ENCODE data around the gene GMDS.
A peak's percentile ranks its signal among the peaks of the same experiment; 100 is the strongest.

Gene GMDS

GRCh38 chr6:1747003-1747402 lies 498.4 kb downstream of the GMDS start:
- TF ChIP-seq, protein P1, sequence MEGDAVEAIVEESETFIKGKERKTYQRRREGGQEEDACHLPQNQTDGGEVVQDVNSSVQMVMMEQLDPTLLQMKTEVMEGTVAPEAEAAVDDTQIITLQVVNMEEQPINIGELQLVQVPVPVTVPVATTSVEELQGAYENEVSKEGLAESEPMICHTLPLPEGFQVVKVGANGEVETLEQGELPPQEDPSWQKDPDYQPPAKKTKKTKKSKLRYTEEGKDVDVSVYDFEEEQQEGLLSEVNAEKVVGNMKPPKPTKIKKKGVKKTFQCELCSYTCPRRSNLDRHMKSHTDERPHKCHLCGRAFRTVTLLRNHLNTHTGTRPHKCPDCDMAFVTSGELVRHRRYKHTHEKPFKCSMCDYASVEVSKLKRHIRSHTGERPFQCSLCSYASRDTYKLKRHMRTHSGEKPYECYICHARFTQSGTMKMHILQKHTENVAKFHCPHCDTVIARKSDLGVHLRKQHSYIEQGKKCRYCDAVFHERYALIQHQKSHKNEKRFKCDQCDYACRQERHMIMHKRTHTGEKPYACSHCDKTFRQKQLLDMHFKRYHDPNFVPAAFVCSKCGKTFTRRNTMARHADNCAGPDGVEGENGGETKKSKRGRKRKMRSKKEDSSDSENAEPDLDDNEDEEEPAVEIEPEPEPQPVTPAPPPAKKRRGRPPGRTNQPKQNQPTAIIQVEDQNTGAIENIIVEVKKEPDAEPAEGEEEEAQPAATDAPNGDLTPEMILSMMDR (IDR thresholded peaks at IDR 0.05; ENCODE audit: extremely low read depth, missing control alignments) = no peak
- DNase-seq (ENCODE audit: low spot score) = no peak

- DNase-seq (ENCODE audit: low spot score) = no peak
- TF ChIP-seq, protein P1 (IDR thresholded peaks at IDR 0.05; ENCODE audit: extremely low read depth, missing control alignments) = no peak
Measured at GRCh38 chr6:1745814-1746213, 499.6 kb downstream of the GMDS start.

DNA sequence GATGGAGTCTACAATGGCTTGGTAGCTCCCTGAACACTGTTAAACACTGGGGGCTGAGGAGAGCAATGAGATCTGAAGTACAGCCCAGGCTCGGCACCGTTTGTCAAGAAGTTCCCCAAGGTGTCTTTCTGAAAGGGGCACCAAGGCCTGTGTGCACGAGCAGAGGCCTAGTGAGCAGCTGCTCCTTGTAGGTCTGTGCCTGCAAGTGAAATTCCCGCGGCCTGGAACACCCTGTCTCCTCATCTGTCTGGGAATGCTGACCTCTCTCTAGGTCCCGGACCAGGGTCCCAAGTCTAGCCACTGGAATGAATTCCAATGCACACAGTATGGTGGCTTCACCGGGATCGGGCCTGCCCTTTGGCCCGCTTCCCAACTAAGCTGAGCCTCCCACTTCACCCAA lies 500.9 kb downstream of the GMDS start:
- no peak for DNase-seq (ENCODE audit: low spot score)
- TF ChIP-seq, protein P1 (IDR thresholded peaks at IDR 0.05; ENCODE audit: extremely low read depth, missing control alignments) = no peak

DNA sequence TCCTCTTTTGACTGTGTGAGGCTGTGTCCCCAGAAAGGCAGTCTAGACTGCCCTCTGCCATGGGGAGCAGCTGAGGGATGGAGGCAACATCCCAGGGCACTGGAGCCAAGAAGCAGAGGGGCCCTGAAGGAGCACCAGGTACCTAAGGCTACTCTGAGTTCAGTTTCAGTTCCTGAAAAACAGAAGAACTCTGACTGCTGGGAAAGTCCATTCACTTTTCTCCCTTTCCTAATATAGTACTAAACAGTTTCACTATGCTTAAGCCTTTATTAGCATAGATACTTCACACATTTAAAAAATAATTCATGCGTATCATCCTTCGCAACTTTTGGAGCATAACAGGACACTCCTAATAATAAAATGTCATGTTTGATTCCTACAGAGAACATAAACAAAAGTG lies 505.7 kb downstream of the GMDS start:
- TF ChIP-seq, protein P1 (IDR thresholded peaks at IDR 0.05; ENCODE audit: extremely low read depth, missing control alignments) = no peak
- peak; percentile 81 for DNase-seq (ENCODE audit: low spot score)

- DNase-seq (ENCODE audit: low spot score) = peak; percentile 32
- TF ChIP-seq, protein P1 (IDR thresholded peaks at IDR 0.05; ENCODE audit: extremely low read depth, missing control alignments) = no peak
Measured at GRCh38 chr6:1739220-1739619, 506.2 kb downstream of the GMDS start.

DNA sequence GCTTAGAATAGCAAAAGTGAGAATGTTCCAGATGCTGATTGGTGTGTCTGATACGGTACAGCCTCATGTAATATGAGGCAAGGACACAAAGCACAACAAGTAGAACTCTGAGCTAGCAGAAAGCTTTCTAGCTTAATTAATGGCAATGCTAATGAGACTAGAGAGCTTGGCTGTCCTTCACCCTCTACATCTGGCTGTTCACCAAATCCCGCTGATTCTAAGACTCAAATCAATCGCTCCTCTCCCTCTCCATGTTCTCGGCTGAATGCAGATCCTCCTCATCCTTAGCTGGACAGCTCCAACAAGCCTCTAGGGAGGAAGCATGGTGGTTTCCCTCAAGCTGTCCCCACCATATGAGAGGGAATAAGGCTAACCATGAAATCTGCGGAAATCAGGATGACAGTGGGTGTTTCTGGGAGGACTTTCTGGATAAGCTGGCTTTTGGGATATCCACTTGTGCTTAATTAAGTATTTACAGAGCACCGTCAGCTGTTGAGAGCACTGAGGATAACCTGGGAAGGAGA lies 506.8 kb downstream of the GMDS start:
- DNase-seq (ENCODE audit: low spot score) = no peak
- TF ChIP-seq, protein P1 (IDR thresholded peaks at IDR 0.05; ENCODE audit: extremely low read depth, missing control alignments) = no peak

DNA sequence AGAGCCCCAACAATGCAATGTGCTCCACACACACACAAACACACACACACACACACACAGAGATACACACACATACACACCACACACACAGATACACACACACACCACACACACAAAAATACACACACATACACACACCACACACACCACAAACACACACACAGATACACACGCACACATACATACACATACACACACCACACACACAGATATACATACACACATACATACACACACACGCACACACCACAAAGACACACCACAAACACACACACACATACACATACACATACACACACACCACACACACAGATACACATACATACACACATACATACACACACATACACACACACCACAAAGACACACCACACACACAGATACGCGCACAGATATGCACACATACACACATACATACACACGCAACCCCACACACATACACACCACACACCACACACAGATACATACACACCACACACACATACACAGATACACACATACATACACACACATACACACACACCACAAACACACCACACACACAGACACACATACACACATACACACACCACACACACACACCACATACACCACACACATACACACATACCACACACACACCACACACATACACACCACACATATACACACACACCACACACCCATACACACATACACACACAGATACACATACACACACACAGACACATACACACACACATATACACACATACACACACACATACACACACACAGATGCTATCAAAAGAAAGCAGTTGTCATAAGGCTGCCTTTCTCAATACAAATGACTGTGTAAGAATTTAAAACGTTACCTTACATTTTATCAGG lies 507.7 kb downstream of the GMDS start:
- DNase-seq (ENCODE audit: low spot score) = no peak
- TF ChIP-seq, protein P1 (IDR thresholded peaks at IDR 0.05; ENCODE audit: extremely low read depth, missing control alignments) = no peak

Data from GM20000 (cell line).